Gastrocnemius medialis (tissue), 4 donors: ENCODE data around the gene AP3B2.

Experiments used
- CTCF ChIP-seq, 5 experiments: fragments of 450-650 bp in 3 of 5; fragments of 200-600 bp in 2 of 5; sonication (generic) in 2 of 5; IDR thresholded peaks in 4 of 5; conservative IDR thresholded peaks in 1 of 5; 1 replicate in 4 of 5; 2 replicates in 1 of 5; pipeline ENCODE4 v1.5.1; 2016 to 2019; ENCODE audit warnings: antibody characterized with exemption in 5 of 5, mild to moderate bottlenecking in 3 of 5, moderate library complexity in 3 of 5
- POLR2A ChIP-seq, 2 donors: fragments of 450-650 bp; IDR thresholded peaks; one replicate each; pipeline ENCODE4 v1.6.1; 2017; ENCODE audit warnings: antibody characterized with exemption in 2 of 2, mild to moderate bottlenecking in 2 of 2, moderate library complexity in 2 of 2

GRCh38 chr15:82709081-82709420, 624 bp downstream of the AP3B2 start:
- TF ChIP-seq CTCF (IDR thresholded peaks at IDR 0.05 in 4 of 5, conservative IDR thresholded peaks at IDR 0.05 in 1 of 5) (no peak), POLR2A (IDR thresholded peaks at IDR 0.05) (no peak)
